H1 (cell line): Measurements from ENCODE around the gene PXDN. TPM values are rescaled to one million over a fixed set of nuclear protein-coding genes. Genes with fewer than 3 reads are reported as not detected.
A peak's percentile ranks its signal among the peaks of the same experiment; 100 is the strongest.

Experiments used
- CTCF ChIA-PET: fragments of 300-600 bp; sonication (Branson Sonifier 250); formaldehyde crosslinking; loops from one replicate; lab custom pipeline; 2021; ENCODE audit not compliant: partially characterized antibody; lab: Charles Lee
- POLR2A ChIA-PET: fragments of 300-600 bp; sonication (Branson Sonifier 250); formaldehyde crosslinking; loops from one replicate; lab custom pipeline; 2021; ENCODE audit warnings: inconsistent platforms; ENCODE audit not compliant: partially characterized antibody; lab: Charles Lee
- DNase-seq, 2 experiments: peaks; one replicate each; pipeline versions ENCODE4 v3.0.0 to v3.0.0-alpha.2; 2010 to 2022; ENCODE audit warnings: low spot score in 2 of 2, low read depth in 1 of 2, mixed read lengths in 1 of 2
- FAIRE-seq: peaks from 2 replicates; lab custom pipeline; 2011; peaks lifted over from hg19 to GRCh38; lab: Jason Lieb, UNC
- H2AFZ ChIP-seq: 2 replicates; pipeline ENCODE4 v1.8.1; 2012; ENCODE audit warnings: low read length, inconsistent platforms
- H2AK5ac ChIP-seq: 2 replicates; pipeline ENCODE4 v1.6.1; 2013; ENCODE audit warnings: low read depth, low read length
- H2BK120ac ChIP-seq: replicated peaks from 2 replicates; pipeline ENCODE3; 2013; ENCODE audit warnings: low read depth, low read length, inconsistent platforms
- H2BK12ac ChIP-seq: 2 replicates; pipeline ENCODE4 v1.6.1; 2013; ENCODE audit warnings: low read depth, low read length
- H2BK15ac ChIP-seq: 2 replicates; pipeline ENCODE4 v1.6.1; 2013; ENCODE audit warnings: low read length
- H2BK20ac ChIP-seq: 2 replicates; pipeline ENCODE4 v1.6.1; 2013; ENCODE audit warnings: low read length
- H2BK5ac ChIP-seq: 2 replicates; pipeline ENCODE4 v1.6.1; 2013; ENCODE audit warnings: low read depth, low read length
- H3K14ac ChIP-seq: 2 replicates; pipeline ENCODE4 v1.6.1; 2013; ENCODE audit warnings: inconsistent platforms; ENCODE audit not compliant: insufficient read length
- H3K18ac ChIP-seq: 2 replicates; pipeline ENCODE4 v1.6.1; 2013; ENCODE audit warnings: low read length; ENCODE audit errors: extremely low read depth
- H3K23ac ChIP-seq: 2 replicates; pipeline ENCODE4 v1.6.1; 2013; ENCODE audit warnings: inconsistent platforms; ENCODE audit not compliant: insufficient read length
- H3K23me2 ChIP-seq: 2 replicates; pipeline ENCODE4 v1.6.1; 2013; ENCODE audit warnings: low read depth, low read length
- H3K27ac ChIP-seq: 2 replicates; pipeline ENCODE4 v1.6.1; 2011; ENCODE audit warnings: low read depth, low read length, inconsistent platforms
- H3K27me3 ChIP-seq, 4 experiments: replicated peaks in 1 of 4; 1 replicate in 1 of 4; 2 replicates in 3 of 4; pipeline versions ENCODE4 v1.6.1 to v1.8.1; 2011 to 2013; ENCODE audit warnings: low read length in 3 of 4, mild to moderate bottlenecking in 3 of 4, inconsistent platforms in 2 of 4, mixed read lengths in 2 of 4, moderate library complexity in 1 of 4; ENCODE audit not compliant: control insufficient read depth in 3 of 4, insufficient read depth in 3 of 4; ENCODE audit errors: extremely low read depth in 1 of 4
- H3K36me3 ChIP-seq, 4 experiments: 2 replicates each; pipeline versions ENCODE4 v1.6.1 to v1.8.1; 2011 to 2013; ENCODE audit warnings: mild to moderate bottlenecking in 4 of 4, low read length in 3 of 4, moderate library complexity in 2 of 4, control low read depth in 1 of 4, inconsistent platforms in 1 of 4; ENCODE audit not compliant: insufficient read depth in 4 of 4, control insufficient read depth in 2 of 4
- H3K4ac ChIP-seq: replicated peaks from 2 replicates; pipeline ENCODE3; 2013; ENCODE audit warnings: low read length, low read depth, mixed read lengths, inconsistent platforms; ENCODE audit not compliant: insufficient read length
- H3K4me1 ChIP-seq, 4 experiments: replicated peaks in 1 of 4; 1 replicate in 1 of 4; 2 replicates in 3 of 4; pipeline versions ENCODE4 v1.6.1 to v1.8.1; 2011 to 2013; ENCODE audit warnings: low read length in 3 of 4, inconsistent platforms in 2 of 4, mixed read lengths in 1 of 4; ENCODE audit not compliant: insufficient read depth in 4 of 4, control insufficient read depth in 3 of 4
- H3K4me2 ChIP-seq, 2 experiments: 2 replicates each; pipeline versions ENCODE4 v1.6.1 to v1.8.1; 2011 to 2013; ENCODE audit warnings: low read depth in 2 of 2, low read length in 2 of 2, control low read depth in 1 of 2, inconsistent platforms in 1 of 2, mild to moderate bottlenecking in 1 of 2; ENCODE audit not compliant: insufficient read depth in 1 of 2
- H3K4me3 ChIP-seq, 4 experiments: fragments of 200-600, 300-600 bp in 1 of 4; sonication (generic), shearing (Covaris generic), sonication (Bioruptor Twin) in 1 of 4; 2 replicates each; pipeline versions ENCODE4 v1.5.1 to v1.8.1; 2011 to 2016; ENCODE audit warnings: low read length in 4 of 4, low read depth in 3 of 4, control low read depth in 2 of 4, inconsistent platforms in 2 of 4, mild to moderate bottlenecking in 2 of 4, mixed read lengths in 1 of 4, moderate library complexity in 1 of 4; ENCODE audit not compliant: insufficient read depth in 2 of 4; ENCODE audit errors: extremely low read depth in 1 of 4
- H3K56ac ChIP-seq: replicated peaks from 2 replicates; pipeline ENCODE3; 2013; ENCODE audit warnings: low read depth, mild to moderate bottlenecking, mixed read lengths, low read length, inconsistent platforms; ENCODE audit not compliant: insufficient read length
- H3K79me1 ChIP-seq: 2 replicates; pipeline ENCODE4 v1.6.1; 2013; ENCODE audit warnings: low read depth, low read length, control low read depth
- H3K79me2 ChIP-seq, 2 experiments: 2 replicates each; pipeline versions ENCODE4 v1.6.1 to v1.8.1; 2012 to 2013; ENCODE audit warnings: low read length in 2 of 2, mild to moderate bottlenecking in 2 of 2, inconsistent platforms in 1 of 2; ENCODE audit not compliant: insufficient read depth in 2 of 2, control insufficient read depth in 1 of 2
- H3K9ac ChIP-seq, 4 experiments: replicated peaks in 1 of 4; 1 replicate in 1 of 4; 2 replicates in 3 of 4; pipeline versions ENCODE4 v1.6.1 to v1.8.1; 2011 to 2013; ENCODE audit warnings: low read depth in 3 of 4, low read length in 3 of 4, control low read depth in 2 of 4, mild to moderate bottlenecking in 2 of 4, moderate library complexity in 2 of 4, inconsistent platforms in 1 of 4; ENCODE audit errors: extremely low read depth in 1 of 4
- H3K9me3 ChIP-seq, 2 experiments: 2 replicates each; pipeline versions ENCODE4 v1.6.1 to v1.8.1; 2012 to 2013; ENCODE audit warnings: mild to moderate bottlenecking in 2 of 2, moderate library complexity in 2 of 2, control low read depth in 1 of 2, inconsistent platforms in 1 of 2, low read depth in 1 of 2, low read length in 1 of 2, mixed read lengths in 1 of 2; ENCODE audit not compliant: insufficient read depth in 2 of 2
- H4K20me1 ChIP-seq, 2 experiments: replicated peaks in 1 of 2; 2 replicates each; pipeline versions ENCODE3 to v1.8.1; 2011 to 2013; ENCODE audit warnings: inconsistent platforms in 2 of 2, low read length in 2 of 2, mild to moderate bottlenecking in 1 of 2; ENCODE audit not compliant: insufficient read depth in 2 of 2, control insufficient read depth in 1 of 2
- H4K5ac ChIP-seq: 2 replicates; pipeline ENCODE4 v1.6.1; 2013; ENCODE audit warnings: low read length, low read depth, mixed read lengths, inconsistent platforms; ENCODE audit not compliant: insufficient read length
- H4K8ac ChIP-seq: 2 replicates; pipeline ENCODE4 v1.8.0; 2013; ENCODE audit warnings: mild to moderate bottlenecking, moderate library complexity, low read length, inconsistent platforms; ENCODE audit not compliant: insufficient read depth; ENCODE audit errors: extremely low read depth
- H4K91ac ChIP-seq: replicated peaks from 2 replicates; pipeline ENCODE3; 2013; ENCODE audit warnings: low read length, mixed read lengths, inconsistent platforms; ENCODE audit not compliant: insufficient read length
- CTBP2 ChIP-seq: IDR thresholded peaks from 2 replicates; pipeline ENCODE4 v1.7.0; 2011; ENCODE audit warnings: borderline replicate concordance, mild to moderate bottlenecking, moderate library complexity, mixed read lengths, low read length; ENCODE audit not compliant: insufficient read depth, insufficient read length
- E2F6 ChIP-seq: IDR thresholded peaks from 2 replicates; pipeline ENCODE4 v1.6.1; 2012; ENCODE audit warnings: inconsistent platforms
- JUND ChIP-seq: IDR thresholded peaks from 2 replicates; pipeline ENCODE4 v1.6.1; 2011; ENCODE audit warnings: mild to moderate bottlenecking, improper control_type of control experiment, low read length
- KDM1A ChIP-seq: fragments of 200-600, 300-600 bp; sonication (generic); IDR thresholded peaks from 2 replicates; pipeline ENCODE4 v1.7.1; 2016; ENCODE audit warnings: mild to moderate bottlenecking, low read length, borderline replicate concordance
- RAD21 ChIP-seq, 2 experiments: IDR thresholded peaks in 1 of 2; conservative IDR thresholded peaks in 1 of 2; 2 replicates each; pipeline ENCODE4 v1.6.1; 2011; ENCODE audit warnings: low read depth in 2 of 2, low read length in 2 of 2, improper control_type of control experiment in 1 of 2, inconsistent platforms in 1 of 2, mild to moderate bottlenecking in 1 of 2, moderate library complexity in 1 of 2
- SP4 ChIP-seq: IDR thresholded peaks from 2 replicates; pipeline ENCODE4 v1.6.1; 2012; ENCODE audit warnings: low read length, inconsistent platforms
- TAF7 ChIP-seq: optimal IDR thresholded peaks from 2 replicates; pipeline ENCODE3; 2011; ENCODE audit warnings: low read depth, mild to moderate bottlenecking, inconsistent platforms, low read length, moderate library complexity, borderline replicate concordance
- WGBS, 2 experiments: shearing (Covaris generic) in 1 of 2; methylation state at CpG; one replicate each; pipeline versions ENCODE4 v1.1.6 to v1.1.7; 2013 to 2015; ENCODE audit warnings: low lambda C conversion rate in 2 of 2, mixed read lengths in 2 of 2, inconsistent platforms in 1 of 2, low coverage in 1 of 2, missing lambda C conversion rate in 1 of 2; ENCODE audit not compliant: insufficient replicate concordance in 2 of 2, insufficient coverage in 1 of 2, insufficient read length in 1 of 2; ENCODE audit errors: extremely low coverage in 1 of 2, missing lambda C conversion rate in 1 of 2; 5-methylcytosine and 5-hydroxymethylcytosine counted together
- polyA plus RNA-seq, 7 experiments: library from polyadenylated mRNA; depleted of rRNA in 3 of 7; stranded (reverse) in 5 of 7; unstranded in 2 of 7; fragments of >200 nt in 5 of 7; fragments of 200-250 nt in 2 of 7; gene quantifications; 1 replicate in 5 of 7; 2 replicates in 1 of 7; 4 replicates in 1 of 7; pipeline versions ENCODE4 v1.2.1 to v1.2.3, GENCODE V29; 2011 to 2013; ENCODE audit warnings: missing spikeins in 2 of 7, mixed read lengths in 2 of 7
- total RNA-seq: library from RNA; stranded (reverse); fragmentation: NEBNext Ultra II Directional; extraction: Animal tissue kit (Norgen Biotek cat#: 25700); gene quantifications from 2 replicates; pipeline ENCODE4 v1.2.1, GENCODE V29; 2021

PXDN gene
- total and polyA plus RNA-seq, 2 of the 8 experiments (the other 6 are each of a cell fraction or from before 2014, with no cell fraction given) = 104 to 141 TPM

GRCh38 chr2:1749489-1750119, 5.3 kb upstream of the PXDN start:
- Histone ChIP-seq H2AK5ac (no peak overlapping the region), H2BK120ac (no peak overlapping the region), H4K5ac (no peak overlapping the region), H4K8ac (no peak overlapping the region; the same call in 1 of the 2 replicates), H2BK20ac (no peak overlapping the region), H2AFZ (no peak overlapping the region), H3K4me1 (peaks cover 1 to 4% (median 3%) of the 10 kb centered on the region in 4 experiments; a peak in 5 of 7 replicates), H3K23me2 (peaks cover under 1% of the 10 kb centered on the region; the same call in 1 of the 2 replicates), H3K14ac (no peak overlapping the region), H4K20me1 (peaks cover 0 to 9% of the 10 kb centered on the region in 2 experiments), H4K91ac (no peak overlapping the region), H3K18ac (no peak overlapping the region), H3K4me3 (no peak overlapping the region), H3K27ac (no peak overlapping the region), H3K9ac (no peak overlapping the region), H3K56ac (no peak overlapping the region), H3K4me2 (no peak overlapping the region), H3K23ac (no peak overlapping the region), H3K4ac (no peak overlapping the region), H2BK15ac (no peak overlapping the region; the same call in none of the 2 replicates), H3K9me3 (peaks cover 8 to 9% of the 10 kb centered on the region in 2 experiments), H3K27me3 (peaks cover 0 to 35% (median 13%) of the 10 kb centered on the region in 4 experiments; a peak in 5 of 7 replicates), H3K79me2 (no peaks in the 10 kb centered on the region), H2BK12ac (0 out of 2 replicates have a peak overlapping the region, but pooled peaks have one; percentile 27), H2BK5ac (no peak overlapping the region), H3K36me3 (no peaks in the 10 kb centered on the region), H3K79me1 (no peaks in the 10 kb centered on the region)
- FAIRE-seq = no peak
- ChIA-PET CTCF (interaction anchor here (0.6 to 11.6 kb wide), 11 partner anchors 9 to 300 kb away, joined by 3 to 133 read pairs (median 5); no protein-coding TSS in a partner anchor), POLR2A (interaction anchor here (1.6 kb wide), 2 partner anchors 19 to 124 kb away, joined by 4 to 5 read pairs; no protein-coding TSS in a partner anchor)
- DNase-seq = peak in 1 of 2 experiments; percentile 37
- WGBS, 2 experiments = 91% methylated on average over 9 of the region's 9 CpGs; no CpG with 5 or more reads in 1 of the 2 experiments
- TF ChIP-seq KDM1A = no peak
- TF ChIP-seq RAD21 (IDR thresholded peaks at IDR 0.05 in 1 of 2, conservative IDR thresholded peaks at IDR 0.05 in 1 of 2; ENCODE audit: low read depth in 2 of 2, low read length in 2 of 2) = no peak
- TF ChIP-seq TAF7 = no peak
- no peak for TF ChIP-seq SP4
- TF ChIP-seq E2F6 = no peak
- TF ChIP-seq JUND = no peak
- no peak for TF ChIP-seq CTBP2
